Measurements from ENCODE around the gene CERS2. TPM values are rescaled to one million over a fixed set of nuclear protein-coding genes. Genes with fewer than 3 reads are reported as not detected.

The CERS2 gene
- total RNA-seq, 3 donors from 2014 or later: 121 to 131 (median 128) TPM

- no peaks in the 10 kb centered on the region for H3K36me3 ChIP-seq
- no peak for TF ChIP-seq POLR2A (IDR thresholded peaks at IDR 0.05)
- TF ChIP-seq POLR2AphosphoS5 (IDR thresholded peaks at IDR 0.05): peak in 2 of 3 donors; percentile 23 to 59
- intact Hi-C loops (cut with DNase I; ENCODE audit: low total_unique reads): no loop called here
- H3K4me3 ChIP-seq: peak overlapping the region in 1 of 3 donors; percentile 96
- H3K4me1 ChIP-seq: peaks cover 6 to 18% of the 10 kb centered on the region in 2 donors
- no peaks in the 10 kb centered on the region for H3K9me3 ChIP-seq
- H3K27ac ChIP-seq: peak overlapping the region; percentile 89 to 99
- no peaks in the 10 kb centered on the region for H3K27me3 ChIP-seq
- peak; percentile 58 to 75 for DNase-seq (ENCODE audit: low spot score in 2 of 2)
Measured at GRCh38 chr1:150970808-150971582, 3.6 kb downstream of the CERS2 start.

- Histone ChIP-seq H3K27me3 (no peaks in the 10 kb centered on the region), H3K9me3 (no peaks in the 10 kb centered on the region), H3K27ac (peak overlapping the region; percentile 13 to 42), H3K36me3 (peaks cover 9% of the 10 kb centered on the region), H3K4me3 (no peak overlapping the region), H3K4me1 (peaks cover 3 to 18% of the 10 kb centered on the region in 2 donors)
- DNase-seq (ENCODE audit: low spot score in 2 of 2): no peak
- intact Hi-C loops (cut with DNase I; ENCODE audit: low total_unique reads): no loop called here
- TF ChIP-seq POLR2AphosphoS5 (IDR thresholded peaks at IDR 0.05) (no peak), POLR2A (IDR thresholded peaks at IDR 0.05) (no peak), CTCF (IDR thresholded peaks at IDR 0.05) (no peak)
Measured at GRCh38 chr1:150969626-150970025, 5.0 kb downstream of the CERS2 start.

- Histone ChIP-seq H3K9me3 (no peaks in the 10 kb centered on the region), H3K36me3 (peaks cover 16% of the 10 kb centered on the region), H3K4me3 (no peak overlapping the region), H3K27ac (peak overlapping the region; percentile 22 to 41), H3K27me3 (no peaks in the 10 kb centered on the region), H3K4me1 (peaks cover 3 to 18% of the 10 kb centered on the region in 2 donors)
- TF ChIP-seq CTCF (IDR thresholded peaks at IDR 0.05) (no peak), POLR2A (IDR thresholded peaks at IDR 0.05) (no peak)
- intact Hi-C loops (cut with DNase I; ENCODE audit: low total_unique reads): no loop called here
- DNase-seq (ENCODE audit: low spot score in 2 of 2): no peak
Measured at GRCh38 chr1:150968491-150968890, 6.1 kb downstream of the CERS2 start.

GRCh38 chr1:150967936-150968335 is 6.7 kb downstream of the CERS2 start:
- Histone ChIP-seq H3K36me3 (peaks cover 16% of the 10 kb centered on the region), H3K4me1 (peaks cover 3 to 13% of the 10 kb centered on the region in 2 donors), H3K4me3 (no peak overlapping the region), H3K27me3 (no peaks in the 10 kb centered on the region), H3K9me3 (no peaks in the 10 kb centered on the region), H3K27ac (peak overlapping the region; percentile 22 to 41)
- intact Hi-C loops (cut with DNase I; ENCODE audit: low total_unique reads): no loop called here
- no peak for DNase-seq (ENCODE audit: low spot score in 2 of 2)
- TF ChIP-seq POLR2AphosphoS5 (IDR thresholded peaks at IDR 0.05) (no peak), POLR2A (IDR thresholded peaks at IDR 0.05) (no peak), CTCF (IDR thresholded peaks at IDR 0.05) (no peak)

GRCh38 chr1:150966011-150966410 is 8.6 kb downstream of the CERS2 start:
- H3K4me1 ChIP-seq: no peaks in the 10 kb centered on the region
- intact Hi-C loops (cut with DNase I; ENCODE audit: low total_unique reads): no loop called here
- no peaks in the 10 kb centered on the region for H3K27me3 ChIP-seq
- no peaks in the 10 kb centered on the region for H3K9me3 ChIP-seq
- H3K36me3 ChIP-seq: peaks cover 16% of the 10 kb centered on the region
- H3K4me3 ChIP-seq: no peak overlapping the region
- H3K27ac ChIP-seq: no peak overlapping the region
- DNase-seq (ENCODE audit: low spot score in 2 of 2): no peak
- no peak for TF ChIP-seq POLR2AphosphoS5 (IDR thresholded peaks at IDR 0.05)
- no peak for TF ChIP-seq POLR2A (IDR thresholded peaks at IDR 0.05)

GRCh38 chr1:150965605-150966004 is 9.0 kb downstream of the CERS2 start:
- Histone ChIP-seq H3K27ac (no peak overlapping the region), H3K4me1 (no peaks in the 10 kb centered on the region), H3K4me3 (no peak overlapping the region), H3K36me3 (peaks cover 16% of the 10 kb centered on the region), H3K27me3 (no peaks in the 10 kb centered on the region), H3K9me3 (no peaks in the 10 kb centered on the region)
- TF ChIP-seq POLR2A (IDR thresholded peaks at IDR 0.05) (no peak), POLR2AphosphoS5 (IDR thresholded peaks at IDR 0.05) (no peak), CTCF (IDR thresholded peaks at IDR 0.05) (no peak)
- intact Hi-C loops (cut with DNase I; ENCODE audit: low total_unique reads): no loop called here
- no peak for DNase-seq (ENCODE audit: low spot score in 2 of 2)
